Mucosa of rectum (tissue), 2 donors: Measurements from ENCODE around the gene NCK2.

ENCODE experiments used
- H3K27ac ChIP-seq, 2 donors: one replicate each; pipeline ENCODE4 v1.7.0; 2013; ENCODE audit warnings: inconsistent platforms in 2 of 2, low read depth in 2 of 2, low read length in 2 of 2
- H3K27me3 ChIP-seq, 2 donors: one replicate each; pipeline ENCODE4 v1.7.0; 2013; ENCODE audit warnings: low read length in 2 of 2; ENCODE audit not compliant: control insufficient read depth in 2 of 2, insufficient read depth in 2 of 2
- H3K36me3 ChIP-seq, 2 donors: one replicate each; pipeline ENCODE4 v1.7.0; 2013; ENCODE audit warnings: low read length in 2 of 2; ENCODE audit not compliant: control insufficient read depth in 2 of 2, insufficient read depth in 2 of 2
- H3K4me1 ChIP-seq, 2 donors: one replicate each; pipeline ENCODE4 v1.7.0; 2013; ENCODE audit warnings: low read length in 2 of 2, mild to moderate bottlenecking in 1 of 2; ENCODE audit not compliant: control insufficient read depth in 2 of 2, insufficient read depth in 2 of 2
- H3K4me3 ChIP-seq, 2 donors: one replicate each; pipeline ENCODE4 v1.7.0; 2013; ENCODE audit warnings: low read length in 2 of 2
- H3K9ac ChIP-seq, 2 donors: one replicate each; pipeline ENCODE4 v1.7.0; 2013; ENCODE audit warnings: low read length in 2 of 2, low read depth in 1 of 2, mild to moderate bottlenecking in 1 of 2
- H3K9me3 ChIP-seq, 2 donors: one replicate each; pipeline ENCODE4 v1.7.0; 2013; ENCODE audit warnings: low read length in 2 of 2; ENCODE audit not compliant: control insufficient read depth in 2 of 2
- donor health status: healthy.
- donor health status: Normal muscosa, but diverticular disease.

Gene NCK2

GRCh38 chr2:105806996-105807395, 62.3 kb downstream of the NCK2 start:
- H3K9me3 ChIP-seq = no peaks in the 10 kb centered on the region
- no peak overlapping the region for H3K9ac ChIP-seq
- no peak overlapping the region for H3K4me3 ChIP-seq
- peaks cover 4 to 9% of the 10 kb centered on the region in 2 donors for H3K4me1 ChIP-seq
- no peaks in the 10 kb centered on the region for H3K27me3 ChIP-seq
- H3K36me3 ChIP-seq = no peaks in the 10 kb centered on the region
- H3K27ac ChIP-seq = no peak overlapping the region

DNA sequence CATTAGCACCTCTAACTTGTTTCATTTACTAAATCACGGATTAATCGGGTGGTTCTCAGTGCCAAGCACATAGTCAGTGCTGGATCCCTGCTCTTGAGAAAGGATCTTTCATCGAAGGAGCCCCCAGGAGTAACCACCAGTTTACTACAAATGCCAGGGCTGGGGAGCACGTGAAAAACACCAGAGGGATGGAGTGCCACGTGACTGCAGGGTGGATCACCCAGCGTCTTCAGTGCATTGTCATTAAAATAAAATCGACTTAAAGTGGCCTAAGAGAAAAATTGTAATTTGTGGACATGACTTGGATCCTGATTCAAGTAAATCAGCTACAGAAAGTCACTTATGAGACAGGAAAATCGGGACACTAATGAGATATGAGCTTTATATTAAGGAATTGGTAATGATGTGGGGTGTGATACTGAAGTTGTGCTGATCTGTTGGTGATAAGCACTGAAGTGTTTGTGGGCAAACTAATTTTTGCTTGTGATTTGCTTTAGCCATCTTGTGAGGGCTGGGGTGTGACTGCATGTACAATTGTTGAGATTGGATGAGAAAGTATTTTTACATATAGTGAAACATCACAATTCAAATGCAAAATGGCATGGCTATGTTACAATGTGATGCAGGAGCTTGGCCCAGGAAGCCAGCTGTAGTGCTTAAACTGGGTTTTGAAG, 63.8 kb downstream of the NCK2 start:
- H3K4me3 ChIP-seq = no peak overlapping the region
- no peak overlapping the region for H3K27ac ChIP-seq
- peaks cover 3 to 5% of the 10 kb centered on the region in 2 donors for H3K4me1 ChIP-seq
- no peaks in the 10 kb centered on the region for H3K27me3 ChIP-seq
- H3K36me3 ChIP-seq = no peaks in the 10 kb centered on the region
- no peak overlapping the region for H3K9ac ChIP-seq
- no peaks in the 10 kb centered on the region for H3K9me3 ChIP-seq

- H3K27me3 ChIP-seq = no peaks in the 10 kb centered on the region
- H3K4me3 ChIP-seq = no peak overlapping the region
- H3K9ac ChIP-seq = no peak overlapping the region
- H3K36me3 ChIP-seq = no peaks in the 10 kb centered on the region
- H3K4me1 ChIP-seq = peaks cover 3 to 4% of the 10 kb centered on the region in 2 donors
- H3K9me3 ChIP-seq = no peaks in the 10 kb centered on the region
- H3K27ac ChIP-seq = no peak overlapping the region
Observed at GRCh38 chr2:105809097-105809473, 64.4 kb downstream of the NCK2 start.

DNA sequence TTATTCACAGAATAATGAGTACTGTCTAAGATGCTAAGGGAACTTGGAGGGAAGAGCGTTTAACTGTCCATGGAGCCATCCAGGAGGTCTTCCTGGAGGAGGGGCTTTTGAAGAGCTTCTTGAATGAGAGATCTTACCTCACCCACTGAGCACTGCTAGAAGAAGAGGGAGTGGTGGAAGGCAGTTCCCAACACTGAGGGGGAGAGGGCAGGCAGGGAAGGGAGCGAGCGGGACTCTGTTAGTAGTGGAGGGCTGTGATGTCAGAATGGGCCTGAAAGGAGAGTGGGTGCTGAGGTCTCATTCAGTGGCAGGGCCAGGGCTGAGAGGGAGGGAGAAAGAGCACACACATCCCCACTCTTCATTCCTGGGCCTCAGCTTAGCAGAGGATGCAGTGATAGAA, 65.0 kb downstream of the NCK2 start:
- H3K27ac ChIP-seq = no peak overlapping the region
- no peak overlapping the region for H3K4me3 ChIP-seq
- H3K27me3 ChIP-seq = no peaks in the 10 kb centered on the region
- peaks cover 4 to 6% of the 10 kb centered on the region in 2 donors for H3K4me1 ChIP-seq
- H3K36me3 ChIP-seq = no peaks in the 10 kb centered on the region
- H3K9me3 ChIP-seq = no peaks in the 10 kb centered on the region
- no peak overlapping the region for H3K9ac ChIP-seq

GRCh38 chr2:105812180-105813044, 67.7 kb downstream of the NCK2 start:
- Histone ChIP-seq H3K27me3 (no peaks in the 10 kb centered on the region), H3K4me1 (peaks cover 4 to 6% of the 10 kb centered on the region in 2 donors), H3K9ac (no peak overlapping the region), H3K4me3 (no peak overlapping the region), H3K9me3 (no peaks in the 10 kb centered on the region), H3K27ac (no peak overlapping the region), H3K36me3 (peaks cover 2 to 7% of the 10 kb centered on the region in 2 donors)

DNA sequence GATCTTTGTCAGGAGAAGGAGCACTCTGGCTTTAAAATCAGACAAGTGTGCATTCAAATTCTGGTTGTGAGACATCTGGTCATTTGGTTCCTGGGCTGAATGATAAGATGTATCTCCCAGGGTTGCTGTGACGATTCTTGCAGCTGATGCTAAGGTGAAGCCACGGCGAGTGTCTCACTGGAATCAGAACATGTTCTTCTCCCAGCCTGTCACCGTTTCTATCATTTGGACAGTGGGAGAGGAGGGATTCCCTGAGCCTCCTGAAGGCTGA, 68.3 kb downstream of the NCK2 start:
- H3K9me3 ChIP-seq = no peaks in the 10 kb centered on the region
- no peak overlapping the region for H3K4me3 ChIP-seq
- H3K9ac ChIP-seq = no peak overlapping the region
- H3K27ac ChIP-seq = no peak overlapping the region
- no peaks in the 10 kb centered on the region for H3K27me3 ChIP-seq
- H3K4me1 ChIP-seq = peaks cover 4 to 6% of the 10 kb centered on the region in 2 donors
- H3K36me3 ChIP-seq = peaks cover 2 to 7% of the 10 kb centered on the region in 2 donors

- Histone ChIP-seq H3K27me3 (no peaks in the 10 kb centered on the region), H3K36me3 (peaks cover 2 to 7% of the 10 kb centered on the region in 2 donors), H3K4me1 (peaks cover 4 to 6% of the 10 kb centered on the region in 2 donors), H3K9ac (no peak overlapping the region), H3K9me3 (no peaks in the 10 kb centered on the region), H3K4me3 (no peak overlapping the region), H3K27ac (no peak overlapping the region)
Observed at GRCh38 chr2:105813405-105813804, 68.7 kb downstream of the NCK2 start.

DNA sequence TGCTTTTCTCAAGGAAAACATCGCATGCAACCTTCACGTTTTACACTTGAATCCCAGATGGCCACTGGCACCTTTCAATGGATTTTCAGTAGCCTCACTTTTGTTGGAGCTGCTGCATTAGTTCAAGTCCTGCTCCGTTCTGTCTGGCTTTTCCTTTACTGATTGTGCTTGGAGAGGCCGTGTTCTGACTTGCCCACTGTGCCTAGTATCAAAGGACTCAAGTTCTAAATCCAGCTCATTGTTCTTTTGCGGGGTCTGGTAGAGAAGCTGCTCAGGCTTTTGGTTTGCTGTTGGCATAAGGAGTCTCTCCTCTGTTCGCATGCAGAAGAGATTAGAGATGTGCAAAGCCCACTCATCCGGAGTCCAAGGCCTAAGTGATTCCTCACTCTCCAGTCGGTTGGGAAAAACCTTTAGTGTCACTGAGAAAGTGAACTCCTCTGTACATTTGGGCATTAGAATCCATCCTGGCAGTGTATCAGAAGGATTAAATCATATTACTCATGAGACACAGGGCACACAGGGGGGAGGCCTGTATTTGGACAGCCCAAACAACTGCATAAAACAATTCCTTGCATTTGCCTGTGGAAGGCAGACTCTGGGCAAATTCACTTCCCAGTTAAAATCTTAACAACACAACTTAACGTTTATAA, 69.7 kb downstream of the NCK2 start:
- H3K36me3 ChIP-seq = peaks cover 2 to 9% of the 10 kb centered on the region in 2 donors
- H3K27ac ChIP-seq = no peak overlapping the region
- H3K4me3 ChIP-seq = no peak overlapping the region
- H3K9me3 ChIP-seq = no peaks in the 10 kb centered on the region
- H3K27me3 ChIP-seq = no peaks in the 10 kb centered on the region
- H3K9ac ChIP-seq = no peak overlapping the region
- peaks cover 4 to 6% of the 10 kb centered on the region in 2 donors for H3K4me1 ChIP-seq

- Histone ChIP-seq H3K9ac (no peak overlapping the region), H3K4me1 (peaks cover 4 to 6% of the 10 kb centered on the region in 2 donors), H3K9me3 (no peaks in the 10 kb centered on the region), H3K27ac (no peak overlapping the region), H3K4me3 (no peak overlapping the region), H3K36me3 (peaks cover 2 to 9% of the 10 kb centered on the region in 2 donors), H3K27me3 (no peaks in the 10 kb centered on the region)
Observed at GRCh38 chr2:105815401-105815800, 70.7 kb downstream of the NCK2 start.

DNA sequence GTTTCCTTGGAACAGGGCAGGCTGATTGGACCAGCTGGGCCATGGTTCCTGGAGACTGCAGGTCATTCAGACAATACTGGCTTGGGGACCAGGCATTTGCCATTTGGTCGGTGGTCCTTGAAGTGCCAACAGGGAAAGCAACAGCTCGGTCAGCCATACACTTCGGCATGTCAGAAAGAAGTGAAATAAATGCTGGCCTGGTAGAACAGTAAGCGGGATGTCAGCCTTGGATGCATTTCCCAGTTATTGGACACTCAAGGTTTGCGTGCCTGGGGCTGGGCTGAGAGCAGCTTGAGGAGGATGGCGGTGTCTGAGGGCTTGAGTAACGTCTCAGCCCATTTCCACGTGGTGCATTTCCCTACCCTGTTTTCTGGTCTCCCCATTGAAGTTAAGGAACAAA, 75.4 kb downstream of the NCK2 start:
- Histone ChIP-seq H3K9me3 (no peaks in the 10 kb centered on the region), H3K4me3 (no peak overlapping the region), H3K27me3 (no peaks in the 10 kb centered on the region), H3K9ac (no peak overlapping the region), H3K36me3 (peaks cover 2 to 9% of the 10 kb centered on the region in 2 donors), H3K27ac (no peak overlapping the region), H3K4me1 (peaks cover 8 to 10% of the 10 kb centered on the region in 2 donors)
